PFSK-1 (cell line): ENCODE data around the gene KRTAP1-5.

ENCODE experiments used
- POLR2AphosphoS5 ChIP-seq: IDR thresholded peaks from 2 replicates; pipeline ENCODE4 v1.6.1; 2012; ENCODE audit warnings: low read depth, mild to moderate bottlenecking, control low read depth, low read length, moderate library complexity
- SIN3A ChIP-seq: IDR thresholded peaks from 2 replicates; pipeline ENCODE4 v1.6.1; 2012; ENCODE audit warnings: mild to moderate bottlenecking, low read length, moderate library complexity, borderline replicate concordance; ENCODE audit not compliant: insufficient read depth

GRCh38 chr17:41076788-41077187 lies 49.8 kb upstream of the KRTAP1-5 start:
- no peak for TF ChIP-seq SIN3A
- no peak for TF ChIP-seq POLR2AphosphoS5
